Tibial nerve (tissue), 3 donors: ENCODE results near the gene HDAC2.

ENCODE experiments used
- CTCF ChIP-seq, 5 experiments: fragments of 200-600 bp in 3 of 5; fragments of 450-650 bp in 2 of 5; sonication (generic) in 3 of 5; IDR thresholded peaks; one replicate each; pipeline ENCODE4 v1.5.1; 2016 to 2019; ENCODE audit warnings: antibody characterized with exemption in 5 of 5, mild to moderate bottlenecking in 3 of 5, moderate library complexity in 2 of 5
- POLR2A ChIP-seq, 2 donors: fragments of 450-650 bp; IDR thresholded peaks; one replicate each; pipeline ENCODE4 v1.6.1; 2017; ENCODE audit warnings: antibody characterized with exemption in 2 of 2, mild to moderate bottlenecking in 2 of 2, moderate library complexity in 2 of 2

DNA sequence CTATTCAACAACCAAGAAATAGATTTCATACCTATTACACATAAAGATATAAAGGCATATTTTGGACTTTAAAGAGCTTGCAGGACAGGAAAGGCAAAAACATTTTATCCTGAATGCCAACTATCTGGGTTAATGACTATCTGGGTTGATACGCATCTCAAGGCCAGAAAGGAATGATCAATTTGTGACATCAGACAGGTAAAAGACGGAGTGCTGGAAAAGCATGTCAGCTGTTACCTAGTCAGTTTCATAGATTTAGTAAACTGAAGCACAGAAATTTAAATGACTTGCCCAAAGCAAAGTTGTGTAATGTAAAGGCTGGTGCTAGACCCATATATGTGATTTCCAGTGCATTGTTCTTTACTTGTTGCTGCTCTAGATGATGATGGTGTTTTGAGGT, 36.8 kb downstream of the HDAC2 start:
- no peak for TF ChIP-seq CTCF (IDR thresholded peaks at IDR 0.05)
- no peak for TF ChIP-seq POLR2A (IDR thresholded peaks at IDR 0.05)
